ENCODE measurements around the gene STXBP1.

Gene STXBP1

GRCh38 chr9:127680226-127680625 is 68.1 kb downstream of the STXBP1 start:
- H3K27me3 ChIP-seq (ENCODE audit: insufficient read depth, poor library complexity, severe bottlenecking), result no peaks in the 10 kb centered on the region
- no peak overlapping the region for H3K27ac ChIP-seq (ENCODE audit: poor library complexity, severe bottlenecking)
- no peak for TF ChIP-seq CTCF (IDR thresholded peaks at IDR 0.05; ENCODE audit: poor library complexity, severe bottlenecking)
- DNase-seq (ENCODE audit: low spot score) (no peak), ATAC-seq (ENCODE audit: low read depth) (no peak)
- H3K4me1 ChIP-seq (ENCODE audit: insufficient read depth, poor library complexity, severe bottlenecking), result no peaks in the 10 kb centered on the region
- H3K4me3 ChIP-seq (ENCODE audit: severe bottlenecking), result no peak overlapping the region
- H3K9me3 ChIP-seq (ENCODE audit: severe bottlenecking), result no peaks in the 10 kb centered on the region
- peaks cover 12% of the 10 kb centered on the region for H3K36me3 ChIP-seq (ENCODE audit: low read depth)

GRCh38 chr9:127680846-127681245 is 68.8 kb downstream of the STXBP1 start:
- H3K4me1 ChIP-seq (ENCODE audit: insufficient read depth, poor library complexity, severe bottlenecking), result no peaks in the 10 kb centered on the region

GRCh38 chr9:127682351-127683136 is 70.5 kb downstream of the STXBP1 start:
- DNase-seq (ENCODE audit: low spot score), result no peak
- H3K27ac ChIP-seq (ENCODE audit: poor library complexity, severe bottlenecking), result no peak overlapping the region

More at GRCh38 chr9:127680846-127681245, 68.8 kb downstream of the STXBP1 start:
- H3K27me3 ChIP-seq (ENCODE audit: insufficient read depth, poor library complexity, severe bottlenecking), result no peaks in the 10 kb centered on the region
- DNase-seq (ENCODE audit: low spot score) (no peak), ATAC-seq (ENCODE audit: low read depth) (no peak)
- H3K9me3 ChIP-seq (ENCODE audit: severe bottlenecking), result no peaks in the 10 kb centered on the region
- no peak overlapping the region for H3K4me3 ChIP-seq (ENCODE audit: severe bottlenecking)
- TF ChIP-seq CTCF (IDR thresholded peaks at IDR 0.05; ENCODE audit: poor library complexity, severe bottlenecking), result no peak
- no peak overlapping the region for H3K27ac ChIP-seq (ENCODE audit: poor library complexity, severe bottlenecking)
- H3K36me3 ChIP-seq (ENCODE audit: low read depth), result peaks cover 12% of the 10 kb centered on the region

GRCh38 chr9:127683723-127684122 is 71.6 kb downstream of the STXBP1 start:
- TF ChIP-seq CTCF (IDR thresholded peaks at IDR 0.05; ENCODE audit: poor library complexity, severe bottlenecking), result no peak
- no peak for ATAC-seq (ENCODE audit: low read depth)

More at GRCh38 chr9:127682351-127683136, 70.5 kb downstream of the STXBP1 start:
- no peaks in the 10 kb centered on the region for H3K9me3 ChIP-seq (ENCODE audit: severe bottlenecking)
- no peak overlapping the region for H3K4me3 ChIP-seq (ENCODE audit: severe bottlenecking)
- H3K27me3 ChIP-seq (ENCODE audit: insufficient read depth, poor library complexity, severe bottlenecking), result no peaks in the 10 kb centered on the region
- no peak for TF ChIP-seq CTCF (IDR thresholded peaks at IDR 0.05; ENCODE audit: poor library complexity, severe bottlenecking)
- no peak for ATAC-seq (ENCODE audit: low read depth)
- no peaks in the 10 kb centered on the region for H3K4me1 ChIP-seq (ENCODE audit: insufficient read depth, poor library complexity, severe bottlenecking)
- peaks cover 7% of the 10 kb centered on the region for H3K36me3 ChIP-seq (ENCODE audit: low read depth)

GRCh38 chr9:127684576-127684975 is 72.5 kb downstream of the STXBP1 start:
- ATAC-seq (ENCODE audit: low read depth) (peak; percentile 62; the same call in 2 of the 3 replicates), DNase-seq (ENCODE audit: low spot score) (no peak)
- Histone ChIP-seq H3K9me3 (ENCODE audit: severe bottlenecking) (no peaks in the 10 kb centered on the region), H3K4me1 (ENCODE audit: insufficient read depth, poor library complexity, severe bottlenecking) (no peaks in the 10 kb centered on the region), H3K27ac (ENCODE audit: poor library complexity, severe bottlenecking) (no peak overlapping the region), H3K27me3 (ENCODE audit: insufficient read depth, poor library complexity, severe bottlenecking) (no peaks in the 10 kb centered on the region), H3K36me3 (ENCODE audit: low read depth) (peaks cover 4% of the 10 kb centered on the region), H3K4me3 (ENCODE audit: severe bottlenecking) (no peak overlapping the region)
- no peak for TF ChIP-seq CTCF (IDR thresholded peaks at IDR 0.05; ENCODE audit: poor library complexity, severe bottlenecking)

More at GRCh38 chr9:127683723-127684122, 71.6 kb downstream of the STXBP1 start:
- Histone ChIP-seq H3K27ac (ENCODE audit: poor library complexity, severe bottlenecking) (no peak overlapping the region), H3K9me3 (ENCODE audit: severe bottlenecking) (no peaks in the 10 kb centered on the region), H3K4me3 (ENCODE audit: severe bottlenecking) (no peak overlapping the region), H3K4me1 (ENCODE audit: insufficient read depth, poor library complexity, severe bottlenecking) (no peaks in the 10 kb centered on the region), H3K27me3 (ENCODE audit: insufficient read depth, poor library complexity, severe bottlenecking) (no peaks in the 10 kb centered on the region), H3K36me3 (ENCODE audit: low read depth) (peaks cover 7% of the 10 kb centered on the region)
- no peak for DNase-seq (ENCODE audit: low spot score)
